Left renal cortex interstitium (tissue), 4 donors: ENCODE results near the gene CHN1. TPM values are rescaled to one million over a fixed set of nuclear protein-coding genes. Genes with fewer than 3 reads are reported as not detected.

ENCODE experiments used
- DNase-seq, 4 donors: peaks; one replicate each; pipeline ENCODE4 v3.0.0-alpha.2; 2013; ENCODE audit warnings: low read depth in 4 of 4, low spot score in 2 of 4, missing footprints in 1 of 4
- polyA plus RNA-seq, 4 donors: library from polyadenylated mRNA; unstranded; fragments of 120-200 nt; gene quantifications; one replicate each; pipeline ENCODE4 v1.2.1, GENCODE V29; 2013; ENCODE audit not compliant: insufficient read length in 4 of 4

Gene CHN1
- polyA plus RNA-seq, 4 donors = 21.1 to 29.1 (median 26.8) TPM

GRCh38 chr2:174929786-174930185, 75.4 kb downstream of the CHN1 start:
- no peak for DNase-seq

DNA sequence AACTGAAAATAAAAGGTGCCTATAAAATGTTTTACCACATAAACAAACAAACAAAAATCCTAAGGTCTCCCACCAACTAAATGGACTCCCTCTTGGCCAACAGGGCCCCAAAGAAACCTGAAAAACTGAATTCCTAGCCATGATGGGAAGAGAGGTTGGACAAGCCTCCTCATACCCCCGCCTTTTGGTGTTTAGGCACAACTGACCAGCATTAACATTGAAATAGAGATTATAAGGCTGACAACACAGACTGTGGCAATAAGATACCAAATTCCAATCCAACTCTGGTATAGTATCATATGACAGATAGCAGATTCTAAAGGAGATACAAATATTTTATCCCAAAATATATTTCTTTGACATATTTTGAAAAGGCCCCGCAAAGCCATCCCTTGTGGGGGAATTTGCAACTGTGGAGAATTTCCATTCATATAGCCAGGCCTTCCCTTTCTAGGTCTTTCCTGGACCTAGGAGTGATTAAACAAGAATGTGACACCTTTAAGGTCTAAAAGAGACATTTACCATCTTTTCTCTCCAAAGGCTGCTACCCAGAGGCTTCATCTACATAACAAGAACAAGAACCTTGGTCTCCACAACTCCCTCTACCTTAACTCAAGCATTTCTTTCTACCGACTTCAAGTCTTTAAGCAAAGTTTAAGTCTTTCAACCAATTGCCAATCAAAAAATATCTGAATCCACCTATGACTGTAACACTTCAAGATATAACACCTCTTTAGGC, 80.0 kb downstream of the CHN1 start:
- DNase-seq = no peak

GRCh38 chr2:174924061-174924693, 81.0 kb downstream of the CHN1 start:
- no peak for DNase-seq

DNA sequence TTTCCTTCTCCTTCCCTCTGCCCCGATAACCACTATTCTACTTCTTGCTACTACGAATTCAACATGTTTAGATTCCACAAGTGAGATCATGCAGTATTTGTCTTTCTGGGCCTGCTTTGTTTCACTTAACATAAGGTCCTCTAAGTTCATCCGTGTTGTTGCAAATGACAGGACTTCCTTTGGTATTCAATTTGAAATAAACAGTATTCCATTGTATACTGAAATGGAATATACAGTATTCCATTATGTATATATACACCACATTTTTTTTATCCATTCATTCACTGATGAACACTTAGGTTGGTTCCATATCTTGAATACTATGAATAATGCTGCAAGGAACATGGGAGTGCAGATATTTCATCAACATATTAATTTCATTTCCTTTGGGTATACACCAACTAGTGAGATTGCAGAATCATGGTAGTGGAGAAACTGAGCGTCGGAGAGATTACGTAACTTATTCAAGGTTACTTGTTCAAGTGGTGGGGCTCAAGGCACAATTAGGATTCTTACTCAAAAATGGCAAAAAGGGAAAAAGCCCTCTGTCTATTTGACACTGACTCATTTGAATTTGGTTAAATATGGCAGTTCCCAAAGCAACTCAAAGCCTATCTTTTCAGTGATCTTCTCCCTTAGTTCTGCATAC, 85.1 kb downstream of the CHN1 start:
- no peak for DNase-seq

DNA sequence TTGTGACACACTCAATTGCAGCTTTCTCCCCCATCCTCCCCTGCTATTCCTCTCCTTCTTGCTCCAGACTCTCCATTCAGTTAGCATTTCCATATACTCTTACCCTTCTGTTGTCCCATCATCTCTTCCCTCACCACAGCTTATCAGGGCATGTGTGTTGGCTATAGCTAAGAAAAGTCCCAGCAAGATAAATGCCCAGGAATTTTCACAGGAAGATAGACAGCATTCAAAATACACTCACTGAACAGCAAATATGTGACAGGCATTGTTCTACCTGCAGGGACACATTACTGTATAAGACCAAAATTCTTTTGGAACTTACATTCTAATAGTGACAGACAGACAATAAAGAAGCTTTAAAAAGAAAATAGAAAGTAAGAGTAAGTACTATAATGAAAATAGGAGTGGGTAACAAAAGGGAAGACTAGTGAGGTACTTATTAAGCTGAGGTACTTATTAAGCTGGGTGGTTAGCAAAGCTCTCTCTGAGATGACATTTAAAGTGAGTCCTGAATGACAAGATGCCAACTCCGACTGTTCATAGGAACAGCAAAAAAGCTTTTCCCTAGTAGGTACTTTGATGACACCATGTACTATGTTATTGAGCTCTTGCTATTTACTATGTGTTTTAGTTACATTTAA, 86.2 kb downstream of the CHN1 start:
- DNase-seq = no peak

GRCh38 chr2:174916270-174916930, 88.8 kb downstream of the CHN1 start:
- DNase-seq = no peak

- no peak for DNase-seq
Observed at GRCh38 chr2:174914853-174915760, 90.1 kb downstream of the CHN1 start.

GRCh38 chr2:174908284-174908683, 96.9 kb downstream of the CHN1 start:
- DNase-seq = no peak

DNA sequence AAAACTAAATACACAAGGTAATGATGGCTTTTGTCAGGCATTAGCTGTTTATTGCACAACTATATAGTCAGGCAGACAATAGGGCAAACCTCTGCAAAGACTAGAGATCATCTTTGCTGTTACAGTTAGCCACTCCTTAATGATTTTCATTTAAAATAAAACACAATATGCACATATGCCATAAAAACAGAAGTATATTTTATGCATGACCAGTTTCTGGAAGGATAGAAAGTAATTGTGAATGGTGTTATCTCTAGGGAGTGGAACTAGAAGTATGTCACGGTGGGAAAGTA, 102.0 kb downstream of the CHN1 start:
- DNase-seq = no peak

- DNase-seq = no peak
Observed at GRCh38 chr2:174902506-174903263, 102.5 kb downstream of the CHN1 start.

DNA sequence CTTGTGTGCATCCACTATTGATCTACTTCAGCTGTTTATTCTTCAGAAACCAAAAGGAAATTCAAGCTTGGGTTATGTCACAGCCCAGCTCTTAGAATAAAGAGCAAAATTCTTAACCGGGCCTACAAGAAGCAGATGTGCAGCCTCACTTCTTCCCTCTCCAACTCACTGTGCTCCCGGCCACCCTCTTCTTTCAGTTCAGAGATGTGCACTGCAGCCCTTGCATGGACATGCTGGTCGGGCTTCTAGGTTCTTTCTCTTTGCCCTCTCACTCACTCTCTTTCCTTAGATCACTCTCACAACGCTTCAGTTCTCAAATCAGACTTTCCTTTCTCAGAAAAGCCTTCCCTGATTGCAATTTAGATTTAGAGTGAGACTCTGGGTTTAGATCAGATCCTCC, 104.1 kb downstream of the CHN1 start:
- no peak for DNase-seq

DNA sequence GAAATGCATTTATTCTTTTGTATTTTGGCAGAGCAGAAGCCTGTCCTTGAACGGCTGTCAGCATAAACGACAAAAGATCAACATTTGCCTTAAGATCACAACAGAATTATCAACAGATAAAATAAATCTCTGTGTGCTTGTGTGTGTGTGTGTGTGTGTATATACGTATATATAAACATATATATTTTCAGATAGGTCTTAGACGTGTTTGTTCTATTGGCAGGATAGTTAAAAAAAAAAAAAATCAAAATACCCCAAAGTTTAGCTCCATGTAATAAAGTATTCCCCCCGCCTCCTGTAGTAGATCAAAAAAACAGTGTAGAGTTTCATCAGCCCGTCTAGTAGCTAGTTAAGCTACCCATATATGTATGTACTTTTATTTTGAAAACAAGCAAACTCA, 107.9 kb downstream of the CHN1 start:
- no peak for DNase-seq

DNA sequence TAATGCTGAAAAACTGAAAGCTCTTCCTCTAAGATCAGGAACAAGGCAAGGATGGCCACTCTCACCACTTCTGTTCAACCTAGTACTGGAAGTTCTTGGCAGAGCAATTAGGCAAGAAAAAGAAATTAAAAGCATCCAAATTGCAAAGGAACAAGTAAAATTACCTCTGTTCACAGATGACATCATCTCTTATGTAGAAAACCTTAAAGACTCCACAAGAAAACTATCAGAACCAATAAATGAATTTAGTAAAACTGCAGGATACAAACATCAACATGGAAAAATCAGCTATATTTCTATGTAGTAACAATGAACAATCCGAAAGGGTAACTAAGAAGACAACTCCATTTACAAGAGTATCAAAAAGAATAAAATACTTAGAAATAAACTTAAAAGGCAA, 112.2 kb downstream of the CHN1 start:
- no peak for DNase-seq

- DNase-seq = no peak
Observed at GRCh38 chr2:174892546-174892945, 112.6 kb downstream of the CHN1 start.

- no peak for DNase-seq
Observed at GRCh38 chr2:174888646-174889271, 116.4 kb downstream of the CHN1 start.

GRCh38 chr2:174888146-174888545, 117.0 kb downstream of the CHN1 start:
- DNase-seq = no peak

- no peak for DNase-seq
Observed at GRCh38 chr2:174882416-174882815, 122.8 kb downstream of the CHN1 start.

GRCh38 chr2:174881678-174882077, 123.5 kb downstream of the CHN1 start:
- no peak for DNase-seq
